SK-N-MC (cell line): ENCODE data around the gene ENTPD8.

Experiments
- DNase-seq: peaks from one replicate; pipeline ENCODE4 v3.0.0-alpha.2; 2011; ENCODE audit warnings: low read depth, low spot score
- H3K27ac ChIP-seq: fragments of 200-600 bp; sonication (generic); 2 replicates; pipeline ENCODE4 v1.5.1; 2016; ENCODE audit warnings: mixed run types
- H3K36me3 ChIP-seq: fragments of 200-600 bp; sonication (generic); 2 replicates; pipeline ENCODE4 v1.6.1; 2017; ENCODE audit warnings: antibody characterized with exemption, low read length, mixed read lengths; ENCODE audit not compliant: insufficient read depth
- H3K4me3 ChIP-seq: fragments of 200-600 bp; sonication (generic); 2 replicates; pipeline ENCODE4 v1.5.1; 2016
- H3K9ac ChIP-seq: fragments of 200-600 bp; sonication (generic); 2 replicates; pipeline ENCODE4 v1.8.0; 2017; ENCODE audit warnings: mixed run types, mixed read lengths; ENCODE audit not compliant: insufficient read length
- H3K9me3 ChIP-seq: fragments of 200-600 bp; sonication (generic); 2 replicates; pipeline ENCODE4 v1.6.1; 2017; ENCODE audit warnings: low read depth, mild to moderate bottlenecking, antibody characterized with exemption, low read length, moderate library complexity, mixed read lengths
- EZH2 ChIP-seq: fragments of 200-600 bp; sonication (generic); IDR thresholded peaks from one replicate; pipeline ENCODE4 v1.6.1; 2017; ENCODE audit warnings: antibody characterized with exemption
- FOXP2 ChIP-seq: optimal IDR thresholded peaks from 2 replicates; pipeline ENCODE3; 2011; ENCODE audit warnings: mild to moderate bottlenecking, moderate library complexity; ENCODE audit not compliant: insufficient read depth; ENCODE audit errors: extremely low read length, control extremely low read depth
- POLR2AphosphoS5 ChIP-seq: IDR thresholded peaks from 2 replicates; pipeline ENCODE4 v1.6.1; 2012; ENCODE audit warnings: mild to moderate bottlenecking, low read depth, low read length, borderline replicate concordance

Gene ENTPD8

DNA sequence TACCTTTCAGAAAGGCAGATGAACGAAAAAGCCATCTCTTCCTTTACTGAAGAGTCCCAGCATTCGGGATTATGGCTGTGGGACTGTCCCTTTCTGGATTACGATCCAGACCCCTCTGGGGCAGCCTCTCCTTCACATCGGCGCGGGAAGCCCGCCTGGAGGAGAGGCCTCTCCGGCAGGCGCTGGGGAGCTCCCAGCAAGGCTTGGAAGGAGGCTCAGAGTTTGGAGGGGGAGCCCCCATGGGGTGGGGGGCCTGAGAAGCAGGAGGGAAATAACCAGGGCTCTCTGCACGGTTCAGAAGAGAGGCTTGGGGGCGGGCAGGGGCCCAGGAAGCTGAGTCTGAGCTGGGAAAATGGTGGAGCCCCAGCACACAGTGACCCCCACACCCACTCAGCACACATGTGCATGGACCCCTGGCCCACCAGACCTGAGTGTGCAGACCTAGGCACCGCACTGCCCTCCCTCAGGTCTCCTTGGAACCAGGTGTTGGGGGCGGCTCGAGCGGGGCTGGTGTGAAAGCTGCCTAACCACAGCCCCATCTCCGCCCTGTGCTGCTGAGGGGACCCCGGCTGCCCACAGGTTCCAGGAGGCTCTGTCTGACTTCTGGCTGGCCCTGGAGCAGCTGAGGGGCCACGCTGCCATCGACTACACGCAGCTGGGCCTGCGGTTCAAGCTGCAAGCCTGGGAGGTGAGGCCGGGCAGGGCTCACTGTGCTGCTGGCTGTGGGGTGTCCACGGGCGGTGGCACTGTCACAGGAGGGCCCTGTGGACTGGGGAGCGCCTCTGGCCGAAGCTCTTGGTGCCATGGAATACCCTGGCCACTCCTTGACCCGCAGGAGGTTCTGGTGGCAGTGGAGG is 13.5 kb downstream of the ENTPD8 start:
- Histone ChIP-seq H3K4me3 (no peak overlapping the region), H3K36me3 (no peaks in the 10 kb centered on the region), H3K9me3 (no peaks in the 10 kb centered on the region), H3K27ac (no peak overlapping the region), H3K9ac (no peak overlapping the region)
- no peak for DNase-seq
- no peak for TF ChIP-seq FOXP2
- TF ChIP-seq POLR2AphosphoS5, result no peak
- TF ChIP-seq EZH2, result no peak

DNA sequence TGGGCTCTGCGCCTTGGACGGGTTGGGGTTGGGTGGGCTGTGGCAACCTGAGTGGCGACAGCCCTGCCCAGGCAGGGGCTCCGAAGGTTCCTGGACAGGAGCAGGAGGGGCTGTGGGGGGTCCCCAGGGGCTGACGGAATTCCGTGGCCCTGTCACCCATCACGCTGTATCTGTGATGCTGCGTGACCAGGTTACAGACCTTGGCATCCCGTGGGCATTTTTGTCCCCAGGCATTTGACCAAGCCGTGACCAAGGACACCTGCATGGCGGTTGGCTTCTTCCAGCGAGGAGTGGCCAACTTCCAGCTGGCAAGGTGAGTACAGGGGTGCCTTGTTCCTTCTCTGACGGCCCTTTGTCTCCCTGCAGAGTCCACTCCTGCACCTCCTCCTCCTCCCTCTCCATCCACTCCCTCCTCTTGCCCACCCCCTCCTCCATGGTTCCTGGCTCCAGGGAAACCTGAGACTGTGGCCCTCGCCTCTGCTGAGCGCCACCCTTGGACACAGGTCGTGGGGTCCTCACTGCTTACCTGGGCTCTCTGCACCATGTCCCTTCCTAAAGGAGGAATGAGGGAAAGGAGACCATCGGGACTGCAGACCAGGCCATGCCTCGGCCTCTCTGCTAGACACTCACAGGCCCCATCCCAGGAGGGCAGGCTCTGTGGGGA is 15.0 kb downstream of the ENTPD8 start:
- no peak for DNase-seq
- no peak overlapping the region for H3K27ac ChIP-seq
- no peaks in the 10 kb centered on the region for H3K9me3 ChIP-seq
- no peak for TF ChIP-seq EZH2
- TF ChIP-seq POLR2AphosphoS5, result no peak
- TF ChIP-seq FOXP2, result no peak
- no peak overlapping the region for H3K9ac ChIP-seq
- no peaks in the 10 kb centered on the region for H3K36me3 ChIP-seq
- no peak overlapping the region for H3K4me3 ChIP-seq

GRCh38 chr9:137423514-137424291 is 17.5 kb downstream of the ENTPD8 start:
- Histone ChIP-seq H3K4me3 (peak overlapping the region; percentile 73), H3K36me3 (no peaks in the 10 kb centered on the region), H3K9ac (no peak overlapping the region), H3K9me3 (no peaks in the 10 kb centered on the region), H3K27ac (no peak overlapping the region)
- TF ChIP-seq POLR2AphosphoS5 (no peak), EZH2 (no peak), FOXP2 (no peak)
- no peak for DNase-seq

DNA sequence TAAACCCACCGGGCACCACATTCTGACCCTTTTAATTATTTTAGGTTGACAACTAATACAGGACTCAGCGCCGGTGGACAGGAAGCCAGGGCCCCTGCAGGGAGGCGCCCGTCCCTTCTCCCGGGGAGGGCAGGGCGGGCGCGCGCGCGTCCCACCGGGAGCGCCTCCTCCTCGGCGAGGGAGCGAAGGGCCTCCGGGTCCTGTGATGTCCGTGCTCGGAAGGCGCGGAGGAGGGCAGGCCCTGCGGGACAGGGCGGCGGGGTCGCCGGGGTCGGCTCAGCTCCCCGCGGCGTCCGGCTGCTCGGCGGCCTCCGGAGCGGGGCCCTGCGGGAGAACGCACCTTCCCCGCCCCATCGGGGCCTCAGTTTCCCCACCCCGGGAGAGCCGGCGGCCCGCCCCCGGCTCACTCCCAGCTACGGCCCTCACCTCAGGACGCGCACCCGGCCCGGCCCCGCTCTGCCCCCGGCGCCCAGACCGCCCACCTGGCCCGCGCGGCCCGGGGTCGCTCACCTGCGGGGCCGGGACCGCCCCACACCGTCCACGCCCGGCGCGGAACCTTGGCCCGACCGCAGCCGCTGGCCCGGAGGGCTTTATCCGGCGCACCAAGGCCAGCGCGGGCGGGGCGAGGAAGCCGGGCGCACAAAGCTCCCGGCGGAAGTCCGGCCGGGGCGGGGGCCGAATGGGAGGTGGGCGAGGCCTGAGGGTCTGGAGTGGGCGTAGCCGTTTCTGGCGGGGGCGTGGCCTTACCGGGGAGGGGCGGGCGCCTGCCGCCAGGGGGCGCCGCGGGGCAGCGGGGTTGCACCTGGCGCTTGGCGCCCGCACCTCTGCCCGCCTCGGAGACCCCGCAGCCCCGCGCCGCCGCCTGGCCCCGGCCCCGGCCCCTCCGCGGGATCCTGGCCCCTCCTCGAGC is 18.3 kb downstream of the ENTPD8 start, which contains the start of the genes EXD3 and NOXA1:
Gene EXD3 (minus strand): TSS at position 559 of the 910 bp plus-strand sequence. CDS start 27,805 bp downstream, outside the sequence.
Gene NOXA1 (plus strand): TSS at position 790 of the 910 bp plus-strand sequence. CDS start 137 bp downstream, outside the sequence.
- Histone ChIP-seq H3K27ac (no peak within 1 kb of the TSS), H3K9me3 (no peaks in the 10 kb centered on the region), H3K9ac (peak within 1 kb of the TSS; percentile 89), H3K36me3 (no peaks in the 10 kb centered on the region), H3K4me3 (peak within 1 kb of the TSS; percentile 84)
- TF ChIP-seq EZH2 (no peak), POLR2AphosphoS5 (0 out of 2 replicates have a peak, but pooled peaks have one; percentile 29)
- peak; percentile 24 for DNase-seq

DNA sequence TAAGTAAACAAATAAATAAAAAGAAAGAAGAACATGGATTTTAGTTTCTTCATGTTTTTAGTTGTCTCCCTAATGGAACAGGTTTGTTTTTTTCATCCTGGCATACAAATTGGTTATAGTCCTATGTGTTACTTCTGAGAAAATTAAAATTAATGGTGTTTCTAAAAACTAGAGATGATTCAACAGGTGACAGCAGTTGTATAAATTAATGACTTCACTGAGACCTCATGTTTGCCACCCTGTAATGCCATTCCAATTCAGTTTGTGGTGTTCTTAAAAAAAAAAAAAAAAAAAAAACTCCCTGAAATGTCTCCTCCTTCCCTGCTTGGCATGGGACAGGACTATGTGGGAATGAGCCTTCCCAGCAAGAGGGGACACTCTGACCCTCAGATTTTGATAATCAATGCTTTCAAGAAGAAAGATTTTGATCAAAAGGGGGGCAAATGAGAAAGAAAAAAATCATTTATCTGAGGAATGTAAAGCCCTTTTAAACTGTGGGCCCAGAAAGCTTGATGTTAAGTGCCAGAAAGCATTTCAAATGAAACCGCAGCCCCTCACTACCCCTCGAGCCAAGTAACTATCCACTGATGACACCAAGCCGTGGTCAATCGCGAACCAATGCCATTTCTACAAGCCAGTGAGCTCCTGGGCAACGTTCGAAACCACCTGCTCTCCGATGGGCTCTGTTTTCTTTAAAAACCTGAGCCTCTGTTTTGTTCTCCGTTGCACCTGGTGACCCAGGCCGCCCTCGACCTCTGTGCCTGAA is 19.1 kb downstream of the ENTPD8 start:
- H3K36me3 ChIP-seq, result no peaks in the 10 kb centered on the region
- H3K9me3 ChIP-seq, result no peaks in the 10 kb centered on the region
- no peak overlapping the region for H3K27ac ChIP-seq
- H3K4me3 ChIP-seq, result peak overlapping the region; percentile 84
- DNase-seq, result no peak
- H3K9ac ChIP-seq, result peak overlapping the region; percentile 89
- TF ChIP-seq EZH2 (no peak), FOXP2 (no peak)

- Histone ChIP-seq H3K9me3 (no peaks in the 10 kb centered on the region), H3K27ac (no peak overlapping the region), H3K36me3 (no peaks in the 10 kb centered on the region), H3K9ac (no peak overlapping the region), H3K4me3 (no peak overlapping the region)
- no peak for DNase-seq
- TF ChIP-seq EZH2, result no peak
- no peak for TF ChIP-seq FOXP2
- TF ChIP-seq POLR2AphosphoS5, result no peak
These were observed 23.8 kb downstream of the ENTPD8 start for GRCh38 chr9:137417161-137418021.
